H9 (cell line): ENCODE data around the gene MYH14. TPM values are rescaled to one million over a fixed set of nuclear protein-coding genes. Genes with fewer than 3 reads are reported as not detected.

Experiments used
- DNase-seq: peaks from one replicate; pipeline ENCODE4 v3.0.0-alpha.2; 2017
- H2AFZ ChIP-seq: one replicate; pipeline ENCODE4 v1.6.1; 2013; ENCODE audit warnings: mild to moderate bottlenecking, low read length, control low read depth, moderate library complexity
- H2AK5ac ChIP-seq: 2 replicates; pipeline ENCODE4 v1.6.1; 2013; ENCODE audit warnings: low read length, control low read depth, mixed read lengths; ENCODE audit not compliant: insufficient read length
- H2BK120ac ChIP-seq: one replicate; pipeline ENCODE4 v1.6.1; 2013; ENCODE audit warnings: low read depth, mild to moderate bottlenecking, low read length, control low read depth, inconsistent platforms; ENCODE audit not compliant: poor library complexity, severe bottlenecking
- H2BK12ac ChIP-seq: 2 replicates; pipeline ENCODE4 v1.6.1; 2013; ENCODE audit warnings: low read length, control low read depth, mixed read lengths, low read depth; ENCODE audit not compliant: insufficient read length
- H2BK15ac ChIP-seq: 2 replicates; pipeline ENCODE4 v1.6.1; 2013; ENCODE audit warnings: low read depth, low read length, control low read depth
- H2BK20ac ChIP-seq: one replicate; pipeline ENCODE4 v1.6.1; 2013; ENCODE audit warnings: low read depth, mild to moderate bottlenecking, low read length, control low read depth, inconsistent platforms; ENCODE audit not compliant: poor library complexity, severe bottlenecking
- H2BK5ac ChIP-seq: 2 replicates; pipeline ENCODE4 v1.6.1; 2013; ENCODE audit warnings: low read length, control low read depth, mixed read lengths; ENCODE audit not compliant: insufficient read length
- H3K14ac ChIP-seq: 2 replicates; pipeline ENCODE4 v1.6.1; 2013; ENCODE audit warnings: low read length, control low read depth; ENCODE audit not compliant: insufficient read depth
- H3K18ac ChIP-seq: 2 replicates; pipeline ENCODE4 v1.6.1; 2013; ENCODE audit warnings: low read depth, mild to moderate bottlenecking, mixed read lengths, low read length, control low read depth; ENCODE audit not compliant: insufficient read length
- H3K23ac ChIP-seq: 2 replicates; pipeline ENCODE4 v1.6.1; 2013; ENCODE audit warnings: low read length, control low read depth, mixed read lengths, low read depth; ENCODE audit not compliant: insufficient read length
- H3K23me2 ChIP-seq: 2 replicates; pipeline ENCODE4 v1.6.1; 2013; ENCODE audit warnings: low read depth, mild to moderate bottlenecking, mixed read lengths, low read length, control low read depth; ENCODE audit not compliant: insufficient read length, poor library complexity, severe bottlenecking
- H3K27ac ChIP-seq: 2 replicates; pipeline ENCODE4 v1.5.1; 2013; ENCODE audit warnings: low read length, control low read depth, mixed read lengths, low read depth; ENCODE audit not compliant: insufficient read length
- H3K27me3 ChIP-seq: 2 replicates; pipeline ENCODE4 v1.6.1; 2013; ENCODE audit warnings: low read length, control low read depth, inconsistent platforms; ENCODE audit not compliant: insufficient read depth
- H3K4ac ChIP-seq: 2 replicates; pipeline ENCODE4 v1.6.1; 2013; ENCODE audit warnings: low read depth, mild to moderate bottlenecking, control low read depth, inconsistent platforms, low read length, moderate library complexity
- H3K4me1 ChIP-seq: 2 replicates; pipeline ENCODE4 v1.6.1; 2013; ENCODE audit warnings: low read length, control low read depth, inconsistent platforms; ENCODE audit not compliant: insufficient read depth
- H3K4me2 ChIP-seq: 2 replicates; pipeline ENCODE4 v1.6.1; 2013; ENCODE audit warnings: low read length, control low read depth, mixed read lengths; ENCODE audit not compliant: insufficient read length, insufficient read depth
- H3K56ac ChIP-seq: 2 replicates; pipeline ENCODE4 v1.6.1; 2013; ENCODE audit warnings: low read depth, mild to moderate bottlenecking, mixed read lengths, low read length, control low read depth; ENCODE audit not compliant: insufficient read length
- H3K79me1 ChIP-seq: 2 replicates; pipeline ENCODE4 v1.6.1; 2013; ENCODE audit warnings: low read depth, mild to moderate bottlenecking, moderate library complexity, low read length, control low read depth, inconsistent platforms; ENCODE audit not compliant: insufficient read depth, poor library complexity, severe bottlenecking
- H3K79me2 ChIP-seq: 2 replicates; pipeline ENCODE4 v1.6.1; 2013; ENCODE audit warnings: low read length, control low read depth, inconsistent platforms; ENCODE audit not compliant: insufficient read depth
- H3K9ac ChIP-seq: 2 replicates; pipeline ENCODE4 v1.6.1; 2013; ENCODE audit warnings: low read length, control low read depth, mixed read lengths; ENCODE audit not compliant: insufficient read length; ENCODE audit errors: extremely low read depth
- H3K9me3 ChIP-seq: one replicate; pipeline ENCODE4 v1.6.1; 2013; ENCODE audit warnings: low read depth, low read length, inconsistent platforms; ENCODE audit not compliant: control insufficient read depth
- H3T11ph ChIP-seq: one replicate; pipeline ENCODE4 v1.6.1; 2013; ENCODE audit warnings: mild to moderate bottlenecking, low read length, control low read depth, inconsistent platforms
- H4K20me1 ChIP-seq: one replicate; pipeline ENCODE4 v1.6.1; 2013; ENCODE audit not compliant: control insufficient read depth, insufficient read length, insufficient read depth
- H4K5ac ChIP-seq: 2 replicates; pipeline ENCODE4 v1.6.1; 2013; ENCODE audit warnings: low read depth, mild to moderate bottlenecking, mixed read lengths, low read length, control low read depth; ENCODE audit not compliant: insufficient read length
- H4K8ac ChIP-seq: replicated peaks from 2 replicates; pipeline ENCODE4 v1.6.1; 2013; ENCODE audit warnings: low read length, control low read depth, mixed read lengths, low read depth; ENCODE audit not compliant: insufficient read length
- H4K91ac ChIP-seq: 2 replicates; pipeline ENCODE4 v1.6.1; 2013; ENCODE audit warnings: low read depth, mild to moderate bottlenecking, moderate library complexity, mixed read lengths, low read length, control low read depth; ENCODE audit not compliant: insufficient read length
- H3K27ac Mint-ChIP-seq, 3 experiments: 2 replicates in 2 of 3; 3 replicates in 1 of 3; pipeline ENCODE4 v1.8.0; 2020 to 2021; ENCODE audit warnings: mixed read lengths in 3 of 3, mild to moderate bottlenecking in 1 of 3, moderate library complexity in 1 of 3
- H3K27me3 Mint-ChIP-seq: 2 replicates; pipeline ENCODE4 v1.8.0; 2021; ENCODE audit warnings: low read depth, mild to moderate bottlenecking, moderate library complexity, mixed read lengths
- H3K36me3 Mint-ChIP-seq, 3 experiments: 2 replicates in 2 of 3; 3 replicates in 1 of 3; pipeline ENCODE4 v1.8.0; 2020 to 2021; ENCODE audit warnings: low read depth in 3 of 3, mixed read lengths in 3 of 3; ENCODE audit not compliant: insufficient read depth in 1 of 3
- H3K4me1 Mint-ChIP-seq, 2 experiments: 2 replicates each; pipeline ENCODE4 v1.8.0; 2020; ENCODE audit warnings: mixed read lengths in 2 of 2
- H3K4me3 Mint-ChIP-seq, 2 experiments: 2 replicates in 1 of 2; 3 replicates in 1 of 2; pipeline ENCODE4 v1.8.0; 2020 to 2021; ENCODE audit warnings: mild to moderate bottlenecking in 2 of 2, mixed read lengths in 2 of 2, moderate library complexity in 1 of 2
- H3K9me3 Mint-ChIP-seq, 2 experiments: 2 replicates in 1 of 2; 3 replicates in 1 of 2; pipeline ENCODE4 v1.8.0; 2020; ENCODE audit warnings: mild to moderate bottlenecking in 2 of 2, mixed read lengths in 2 of 2, moderate library complexity in 1 of 2
- WGBS: extraction: QIAGEN DNeasy Blood & Tissue Kit; methylation state at CpG from one replicate; pipeline ENCODE4 v1.1.7; 2013; ENCODE audit warnings: missing lambda C conversion rate, low lambda C conversion rate, mixed read lengths; ENCODE audit not compliant: insufficient read length; ENCODE audit errors: extremely low coverage; 5-methylcytosine and 5-hydroxymethylcytosine counted together
- total RNA-seq: library from RNA; stranded (reverse); gene quantifications from 2 replicates; pipeline ENCODE4 v1.2.1, GENCODE V29; 2021
- TF ChIP-seq, protein P1 (sequence below): fragments of 200-600 bp; sonication (generic); conservative IDR thresholded peaks from 3 replicates; pipeline ENCODE4 v1.8.0; 2021; ENCODE audit warnings: antibody characterized with exemption, mild to moderate bottlenecking

Gene MYH14
- total RNA-seq, 1 experiment from 2014 or later = 27.7 TPM

GRCh38 chr19:50178320-50178719 is 25.1 kb upstream of the MYH14 start:
- no peak overlapping the region for H2AK5ac ChIP-seq
- no peak overlapping the region for H2BK20ac ChIP-seq
- no CpG with 5 or more reads among the region's 1 CpG for WGBS
- Mint-ChIP-seq H3K27ac (no peak overlapping the region), H3K4me3 (no peak overlapping the region), H3K9me3 (peaks cover 2 to 12% of the 10 kb centered on the region in 2 experiments; a peak in 3 of 5 replicates), H3K27me3 (peaks cover 14% of the 10 kb centered on the region), H3K4me1 (peaks cover 0 to 3% of the 10 kb centered on the region in 2 experiments; a peak in 1 of 4 replicates), H3K36me3 (peaks cover 0 to 2% (median 0%) of the 10 kb centered on the region in 3 experiments; a peak in 1 of 7 replicates)
- no peak overlapping the region for H3K9ac ChIP-seq
- no peak overlapping the region for H2BK120ac ChIP-seq
- H3K4me2 ChIP-seq = no peak overlapping the region
- H2AFZ ChIP-seq = no peak overlapping the region
- H3K9me3 ChIP-seq = peaks cover 8% of the 10 kb centered on the region
- H3T11ph ChIP-seq = no peak overlapping the region
- no peak overlapping the region for H3K27ac ChIP-seq
- TF ChIP-seq, protein P1, sequence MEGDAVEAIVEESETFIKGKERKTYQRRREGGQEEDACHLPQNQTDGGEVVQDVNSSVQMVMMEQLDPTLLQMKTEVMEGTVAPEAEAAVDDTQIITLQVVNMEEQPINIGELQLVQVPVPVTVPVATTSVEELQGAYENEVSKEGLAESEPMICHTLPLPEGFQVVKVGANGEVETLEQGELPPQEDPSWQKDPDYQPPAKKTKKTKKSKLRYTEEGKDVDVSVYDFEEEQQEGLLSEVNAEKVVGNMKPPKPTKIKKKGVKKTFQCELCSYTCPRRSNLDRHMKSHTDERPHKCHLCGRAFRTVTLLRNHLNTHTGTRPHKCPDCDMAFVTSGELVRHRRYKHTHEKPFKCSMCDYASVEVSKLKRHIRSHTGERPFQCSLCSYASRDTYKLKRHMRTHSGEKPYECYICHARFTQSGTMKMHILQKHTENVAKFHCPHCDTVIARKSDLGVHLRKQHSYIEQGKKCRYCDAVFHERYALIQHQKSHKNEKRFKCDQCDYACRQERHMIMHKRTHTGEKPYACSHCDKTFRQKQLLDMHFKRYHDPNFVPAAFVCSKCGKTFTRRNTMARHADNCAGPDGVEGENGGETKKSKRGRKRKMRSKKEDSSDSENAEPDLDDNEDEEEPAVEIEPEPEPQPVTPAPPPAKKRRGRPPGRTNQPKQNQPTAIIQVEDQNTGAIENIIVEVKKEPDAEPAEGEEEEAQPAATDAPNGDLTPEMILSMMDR = no peak
- no peak overlapping the region for H4K8ac ChIP-seq
- H3K23ac ChIP-seq = no peak overlapping the region
- no peaks in the 10 kb centered on the region for H3K79me2 ChIP-seq
- H3K27me3 ChIP-seq = no peaks in the 10 kb centered on the region
- no peaks in the 10 kb centered on the region for H3K4me1 ChIP-seq
- H3K79me1 ChIP-seq = no peaks in the 10 kb centered on the region
- H2BK12ac ChIP-seq = no peak overlapping the region
- no peak overlapping the region for H3K18ac ChIP-seq
- DNase-seq = no peak
- no peak overlapping the region for H3K14ac ChIP-seq
- H2BK5ac ChIP-seq = no peak overlapping the region
- H4K91ac ChIP-seq = no peak overlapping the region
- no peak overlapping the region for H4K5ac ChIP-seq
- no peaks in the 10 kb centered on the region for H3K23me2 ChIP-seq
- H3K56ac ChIP-seq = no peak overlapping the region
- no peaks in the 10 kb centered on the region for H4K20me1 ChIP-seq
- no peak overlapping the region for H2BK15ac ChIP-seq
- no peak overlapping the region for H3K4ac ChIP-seq
